PC-3 (cell line): ENCODE measurements around the gene LDB1.

Experiments
- CTCF ChIP-seq: fragments of 300-600 bp; sonication (generic); conservative IDR thresholded peaks from 2 replicates; pipeline ENCODE4 v1.5.1; 2017; ENCODE audit warnings: antibody characterized with exemption, low read depth, mild to moderate bottlenecking, low read length
- EZH2 ChIP-seq: fragments of 300-600 bp; sonication (generic); IDR thresholded peaks from one replicate; pipeline ENCODE4 v1.6.1; 2017; ENCODE audit warnings: antibody characterized with exemption, mild to moderate bottlenecking, low read length; ENCODE audit not compliant: unreplicated experiment
- EZH2phosphoT487 ChIP-seq: fragments of 300-600 bp; sonication (generic); IDR thresholded peaks from 2 replicates; pipeline ENCODE4 v1.6.1; 2018; ENCODE audit warnings: mild to moderate bottlenecking, antibody characterized with exemption, low read length, borderline replicate concordance

GRCh38 chr10:102113956-102114857 lies 6.0 kb downstream of the LDB1 start:
- TF ChIP-seq EZH2 (no peak), CTCF (no peak), EZH2phosphoT487 (no peak)
